ENCODE results near the gene DNM2.
"Not testable (repeated sequence)": the region's sequence is repeated elsewhere in the genome, so short reads cannot be mapped to it uniquely, and the experiment has no call there.

Gene DNM2

DNA sequence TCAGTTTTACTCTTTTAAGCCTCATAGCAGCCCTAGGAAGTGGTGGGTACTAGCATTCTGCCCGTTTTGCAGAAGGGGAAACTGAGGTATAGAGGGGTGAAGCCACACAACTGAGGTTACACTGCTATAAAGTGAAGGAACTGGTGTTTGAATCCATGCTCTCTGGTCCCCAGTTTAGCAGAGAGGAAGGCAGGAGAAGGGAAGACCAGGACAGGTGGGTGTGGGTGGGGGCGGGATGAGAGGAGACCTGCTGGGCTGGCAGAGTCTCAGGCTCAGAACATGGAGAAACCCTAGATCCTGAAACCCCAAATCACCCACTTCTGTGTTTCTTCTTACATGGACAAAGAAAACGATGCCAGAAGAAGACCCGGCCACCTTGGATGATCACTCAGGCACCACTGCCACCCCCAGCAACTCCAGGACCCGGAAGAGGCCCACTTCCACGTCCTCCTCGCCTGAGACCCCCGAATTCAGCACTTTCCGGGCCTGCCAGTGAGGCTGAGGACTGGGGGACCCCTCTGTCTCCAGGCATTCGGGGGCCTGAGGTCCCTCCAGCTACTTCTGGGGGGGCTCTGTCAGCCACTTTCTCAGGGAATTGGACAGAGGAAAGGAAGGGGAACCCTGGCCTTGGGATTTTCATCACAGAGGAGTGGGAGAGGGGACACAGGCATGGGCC, 151.1 kb downstream of the DNM2 start:
- DNase-seq, result no peak
- in situ Hi-C loops (cut with HindIII; ENCODE audit: low pct_ligation_motif_present, low pct_unique_long_range_greater_than_20kb, low sequenced_read_pairs), result no loop called here

DNA sequence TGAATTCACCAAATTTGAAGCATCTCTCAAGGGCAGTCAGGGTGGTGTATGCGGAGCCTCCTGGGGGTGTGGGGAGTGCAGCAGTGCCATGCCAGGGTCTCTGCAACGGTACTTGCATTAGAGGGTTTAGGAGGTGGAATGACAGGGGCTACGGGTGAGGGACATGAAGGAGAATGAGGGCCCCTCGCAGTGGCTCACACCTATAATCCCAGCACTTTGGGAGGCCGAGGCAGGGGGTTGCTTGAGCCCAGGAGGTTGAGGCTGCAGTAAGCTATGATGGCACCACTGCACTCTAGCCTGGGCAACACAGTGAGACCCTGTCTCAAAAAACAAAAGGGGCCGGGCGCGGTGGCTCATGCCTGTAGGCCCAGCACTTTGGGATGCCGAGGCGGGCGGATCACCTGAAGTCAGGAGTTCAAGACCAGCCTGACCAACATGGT, 152.0 kb downstream of the DNM2 start:
- DNase-seq; in situ Hi-C loops (cut with HindIII; ENCODE audit: low pct_ligation_motif_present, low pct_unique_long_range_greater_than_20kb, low sequenced_read_pairs): not testable (repeated sequence)

DNA sequence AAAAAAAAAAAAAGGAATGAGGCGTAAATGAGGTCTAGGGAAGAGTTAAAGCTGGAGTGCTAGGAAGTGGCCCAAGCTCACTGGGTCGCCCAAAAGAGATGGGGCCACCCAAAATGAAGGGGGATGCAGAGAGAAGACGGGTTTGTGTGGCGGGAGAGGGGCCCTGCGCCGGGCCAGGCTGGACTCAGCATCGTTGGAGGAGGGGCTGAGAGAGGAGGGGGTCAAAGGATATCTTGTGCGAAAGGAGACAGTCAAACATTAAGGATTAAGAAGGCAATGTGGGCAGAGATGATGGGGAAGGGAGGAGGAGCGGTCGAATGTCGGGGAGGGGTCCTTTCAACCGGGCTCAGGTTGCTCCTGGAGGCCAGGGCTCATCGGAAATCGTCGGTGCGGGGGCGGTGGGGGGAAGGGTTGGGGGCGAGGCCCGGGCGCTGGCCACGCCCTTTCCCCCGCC, 152.6 kb downstream of the DNM2 start:
- in situ Hi-C loops (cut with HindIII; ENCODE audit: low pct_ligation_motif_present, low pct_unique_long_range_greater_than_20kb, low sequenced_read_pairs), result no loop called here
- DNase-seq, result no peak

DNA sequence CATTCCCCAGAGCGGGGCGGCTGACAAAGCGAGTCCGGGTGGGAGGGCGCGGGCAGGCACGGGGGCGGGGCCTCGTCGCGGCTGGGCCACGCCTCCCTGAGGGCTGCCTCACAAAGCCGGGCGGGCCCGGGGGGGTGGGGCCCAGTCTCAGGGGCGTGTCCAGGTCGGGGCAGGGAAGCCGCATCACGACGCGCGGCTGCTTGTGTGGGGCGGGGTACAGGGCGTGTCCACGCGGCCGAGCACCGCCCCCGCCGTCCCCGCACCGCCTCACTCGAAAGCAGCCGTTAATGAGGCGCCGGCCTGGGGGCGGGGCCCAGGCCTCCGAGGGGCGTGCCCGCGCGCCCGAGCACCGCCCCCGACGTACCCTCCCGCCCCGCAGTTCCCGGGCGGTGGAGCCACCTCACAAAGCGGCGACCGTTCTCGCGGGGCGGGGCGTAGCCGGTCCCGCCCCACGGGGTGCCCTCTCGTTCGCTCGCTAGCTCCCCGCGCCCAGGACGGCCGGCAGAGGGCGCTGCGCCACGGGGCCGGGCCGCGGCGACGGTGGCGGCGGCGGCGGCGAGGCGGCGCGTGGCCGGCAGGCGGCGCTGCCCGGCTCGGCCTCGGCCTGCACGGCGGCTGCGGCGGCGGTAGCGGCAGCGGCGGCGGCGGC, 153.2 kb downstream of the DNM2 start, which contains the start of gene CARM1:
CARM1 (plus strand) TSS at position 599 of the 649 bp plus-strand sequence. CDS start 150 bp downstream, outside the sequence.
- peak; percentile 94 for DNase-seq
- in situ Hi-C loops (cut with HindIII; ENCODE audit: low pct_ligation_motif_present, low pct_unique_long_range_greater_than_20kb, low sequenced_read_pairs), result no loop called here

DNA sequence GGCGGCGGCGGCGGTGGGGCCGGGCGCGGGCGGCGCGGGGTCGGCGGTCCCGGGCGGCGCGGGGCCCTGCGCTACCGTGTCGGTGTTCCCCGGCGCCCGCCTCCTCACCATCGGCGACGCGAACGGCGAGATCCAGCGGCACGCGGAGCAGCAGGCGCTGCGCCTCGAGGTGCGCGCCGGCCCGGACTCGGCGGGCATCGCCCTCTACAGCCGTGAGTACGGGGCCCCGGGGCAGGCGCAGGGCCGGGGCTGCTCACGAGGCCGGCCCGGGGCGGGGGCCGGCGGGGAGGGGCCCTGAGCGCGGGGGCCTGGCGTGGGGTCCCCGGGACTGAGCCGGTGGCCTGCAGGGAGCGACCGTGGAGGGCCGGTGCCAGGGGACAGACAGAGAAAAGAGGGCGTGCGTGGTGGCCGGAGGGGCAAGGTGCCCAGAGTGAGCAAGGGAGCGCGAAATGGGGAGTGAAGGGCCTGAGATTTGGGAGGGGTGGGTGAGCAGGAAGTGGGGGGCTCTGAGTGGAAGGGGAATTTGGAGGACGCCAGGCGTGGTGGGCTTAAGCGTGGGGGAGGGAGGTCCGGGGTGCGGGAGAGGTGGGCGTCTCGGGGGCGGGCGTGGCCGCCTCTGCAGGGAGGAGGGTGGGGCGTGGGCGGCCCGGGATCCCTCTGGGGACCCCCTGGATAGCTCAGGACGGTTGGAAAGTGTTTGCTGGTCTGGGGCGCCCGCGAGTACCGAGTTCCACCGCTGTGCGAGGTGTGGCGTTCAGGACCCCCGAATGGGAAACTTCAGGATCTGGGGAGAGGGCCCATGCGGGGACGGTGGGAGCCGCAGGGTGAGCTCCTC, 154.0 kb downstream of the DNM2 start:
- in situ Hi-C loops (cut with HindIII; ENCODE audit: low pct_ligation_motif_present, low pct_unique_long_range_greater_than_20kb, low sequenced_read_pairs), result no loop called here
- DNase-seq, result peak; percentile 24

DNA sequence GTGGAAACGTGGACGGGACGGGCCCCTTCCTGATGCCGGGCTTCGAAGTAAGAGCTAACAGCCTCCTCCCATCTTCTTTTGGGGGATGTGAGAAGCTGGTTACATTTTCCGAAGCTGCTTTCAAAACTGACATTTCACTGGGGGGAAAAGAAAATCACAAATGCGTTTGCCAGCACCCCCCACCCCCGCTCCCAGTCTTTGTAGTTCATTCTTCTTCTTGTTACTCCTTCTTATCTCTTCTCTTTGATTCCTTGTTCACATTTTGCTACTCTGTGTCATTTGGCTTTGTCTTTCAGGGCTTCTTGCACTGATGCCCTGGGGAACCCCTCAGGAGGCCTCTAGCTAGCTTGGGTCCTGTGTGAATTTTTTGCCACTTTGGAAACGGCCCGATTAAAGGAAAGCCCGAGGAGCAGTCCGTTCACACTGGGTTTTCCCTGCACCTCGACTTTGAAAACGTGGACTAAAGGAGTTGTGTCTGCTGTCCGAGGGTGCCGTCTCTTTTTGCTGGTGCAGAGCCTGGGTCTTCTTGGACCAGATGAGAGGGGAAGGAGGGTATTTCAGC, 154.7 kb downstream of the DNM2 start:
- in situ Hi-C loops (cut with HindIII; ENCODE audit: low pct_ligation_motif_present, low pct_unique_long_range_greater_than_20kb, low sequenced_read_pairs), result no loop called here

DNA sequence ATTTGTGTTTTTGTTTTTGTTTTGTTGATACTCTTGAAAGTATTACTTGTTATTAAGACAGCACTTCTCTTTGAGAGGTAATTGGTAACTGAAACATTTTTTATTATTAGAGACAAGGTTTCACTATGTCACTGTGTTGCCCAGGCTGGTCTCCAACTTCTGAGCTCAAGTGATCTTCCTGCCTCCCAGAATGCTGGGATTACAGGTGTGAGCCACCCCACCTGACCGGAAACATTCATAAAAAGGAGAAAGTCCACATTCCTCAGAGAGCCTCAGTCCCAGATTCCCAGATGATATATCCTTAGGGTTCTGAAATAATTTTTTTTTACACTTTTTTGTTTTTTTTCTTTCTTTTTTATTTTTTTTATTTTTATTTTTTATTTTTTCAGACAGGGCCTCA, 156.1 kb downstream of the DNM2 start:
- in situ Hi-C loops (cut with HindIII; ENCODE audit: low pct_ligation_motif_present, low pct_unique_long_range_greater_than_20kb, low sequenced_read_pairs), result no loop called here

More for the DNA sequence above, 154.7 kb downstream of the DNM2 start:
- DNase-seq, result no peak

DNA sequence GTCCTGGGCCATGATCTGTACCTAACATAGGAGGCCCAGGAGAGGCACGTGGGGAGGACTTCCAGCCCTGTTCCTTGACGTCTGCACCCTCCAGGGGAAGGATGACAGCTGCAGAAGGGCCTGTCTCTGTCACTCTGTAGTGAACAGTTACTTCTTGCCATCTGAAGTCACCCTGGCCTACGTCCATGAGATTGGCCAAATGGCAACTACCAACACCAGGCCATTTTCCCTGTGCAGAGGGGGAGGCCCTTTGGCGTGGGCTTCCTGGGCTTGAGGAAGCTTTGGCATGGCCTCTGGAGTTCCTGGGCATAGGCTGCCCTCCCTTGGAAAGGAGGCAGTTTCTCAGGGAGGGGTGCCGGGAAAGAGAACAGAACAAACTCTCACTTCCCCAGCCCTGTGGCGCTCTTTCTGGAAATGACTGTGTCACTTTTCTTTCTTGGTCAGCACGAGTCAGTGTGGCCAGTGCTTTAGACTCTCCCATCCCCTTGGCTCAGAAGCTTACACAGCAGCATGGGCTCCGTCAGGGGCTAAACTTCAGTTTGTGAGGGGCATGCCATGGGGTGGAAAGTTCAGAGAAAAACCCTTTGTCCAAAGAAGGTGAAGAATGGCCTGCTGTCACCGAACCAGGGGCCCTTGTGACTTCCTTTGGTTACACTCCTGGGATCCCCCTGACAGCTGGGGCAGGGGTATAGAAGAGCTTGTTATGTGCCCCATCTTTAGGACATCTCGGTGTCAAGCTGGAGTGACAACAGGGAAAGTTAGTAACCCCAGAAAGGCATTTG, 158.8 kb downstream of the DNM2 start:
- no peak for DNase-seq
- in situ Hi-C loops (cut with HindIII; ENCODE audit: low pct_ligation_motif_present, low pct_unique_long_range_greater_than_20kb, low sequenced_read_pairs), result no loop called here

More for the DNA sequence above, 156.1 kb downstream of the DNM2 start:
- DNase-seq, result no peak

DNA sequence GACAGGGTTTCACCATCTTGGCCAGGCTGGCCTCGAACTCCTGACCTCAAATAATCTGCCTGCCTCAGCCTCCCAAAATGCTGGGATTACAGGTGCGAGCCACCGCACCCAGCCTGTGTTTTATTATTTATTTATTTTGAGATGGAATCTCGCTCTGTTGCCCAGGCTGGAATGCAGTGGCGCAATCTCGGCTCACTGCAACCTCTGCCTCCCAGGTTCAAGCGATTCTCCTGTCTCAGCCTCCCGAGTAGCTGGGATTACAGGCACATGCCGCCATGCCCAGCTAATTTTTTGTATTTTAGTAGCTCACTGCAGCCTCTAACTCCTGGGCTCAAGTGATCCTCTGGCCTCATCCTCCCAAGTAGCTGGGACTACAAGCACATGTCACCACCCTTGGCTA, 159.7 kb downstream of the DNM2 start:
- in situ Hi-C loops (cut with HindIII; ENCODE audit: low pct_ligation_motif_present, low pct_unique_long_range_greater_than_20kb, low sequenced_read_pairs); DNase-seq: not testable (repeated sequence)

DNA sequence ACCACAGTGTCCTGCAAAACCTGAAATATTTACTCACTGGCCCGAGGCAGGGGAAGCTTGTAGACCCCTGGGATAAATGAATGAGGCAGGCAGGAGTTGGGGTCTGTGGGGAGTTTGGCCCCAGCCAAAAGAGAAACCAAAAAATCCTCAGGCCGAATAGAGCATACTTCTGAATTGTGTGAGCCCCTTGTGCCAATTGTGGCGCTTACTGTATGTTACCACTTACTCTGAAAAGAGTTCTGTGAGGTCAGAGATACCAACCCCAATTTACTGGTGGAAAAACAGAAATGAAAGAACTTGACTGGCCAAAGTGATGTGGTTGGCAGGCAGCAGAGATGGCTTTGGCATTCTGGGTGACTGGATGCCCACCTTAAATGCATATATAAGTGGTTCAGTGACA, 160.4 kb downstream of the DNM2 start:
- in situ Hi-C loops (cut with HindIII; ENCODE audit: low pct_ligation_motif_present, low pct_unique_long_range_greater_than_20kb, low sequenced_read_pairs), result no loop called here
- no peak for DNase-seq
